ENCODE results near the gene LINS1.

Gene LINS1

DNA sequence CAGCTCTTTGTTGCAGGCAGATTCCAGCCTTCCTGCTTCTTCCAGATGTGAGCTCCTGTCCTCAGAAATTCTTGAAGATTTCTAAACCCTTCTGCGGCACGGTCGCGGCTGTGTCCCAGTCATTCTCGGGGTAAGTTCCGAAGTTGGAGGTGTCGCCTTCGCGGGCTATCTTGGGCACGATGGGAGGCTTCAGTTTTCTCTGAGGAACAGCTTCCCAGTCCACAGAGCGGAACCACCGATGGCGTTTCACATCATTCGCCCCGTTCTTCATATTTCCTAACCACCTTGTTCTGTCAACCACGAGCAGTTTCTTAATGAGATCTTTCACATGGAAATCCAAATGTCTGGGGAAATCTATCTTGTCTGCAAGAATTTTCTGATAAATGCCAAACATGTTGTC, 48.5 kb downstream of the LINS1 start:
- no peak for DNase-seq

DNA sequence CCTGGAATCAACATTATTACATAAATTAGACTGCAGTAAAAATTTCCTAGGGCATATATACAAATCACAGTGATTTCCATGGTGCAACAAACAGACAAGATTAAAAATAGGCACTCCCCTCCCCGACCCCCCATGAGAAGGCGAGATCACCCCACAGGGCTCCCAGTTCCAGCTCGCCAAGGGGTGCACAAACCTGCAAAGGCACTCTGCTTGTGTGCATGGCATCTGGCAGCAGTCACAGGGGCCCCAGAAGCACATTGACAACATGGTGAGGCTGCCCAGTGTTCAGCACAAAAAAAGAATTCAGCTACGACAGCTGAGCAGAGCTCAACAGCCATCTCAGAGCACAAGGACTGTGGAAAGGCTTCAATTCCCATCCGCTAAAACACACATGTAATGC, 54.0 kb downstream of the LINS1 start:
- DNase-seq: no peak

DNA sequence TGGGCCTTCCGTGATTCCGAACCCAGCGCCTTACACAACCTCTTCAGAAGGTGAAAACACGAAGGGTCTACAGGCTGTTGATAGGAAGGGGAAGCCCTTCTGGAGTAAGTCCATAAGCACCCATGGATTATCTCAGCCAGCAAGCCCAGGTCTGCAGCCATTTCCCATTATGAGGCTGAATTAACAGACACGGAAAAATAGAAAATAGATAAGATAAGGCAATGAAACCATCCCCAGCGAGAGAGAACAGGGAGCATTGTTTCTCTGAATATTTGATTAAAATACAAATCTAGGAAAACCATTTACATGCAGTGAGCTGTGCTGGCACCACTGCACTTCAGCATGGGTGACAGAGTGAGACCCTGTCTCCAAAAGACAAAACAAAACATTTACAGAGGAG, 57.0 kb downstream of the LINS1 start:
- DNase-seq: no peak

DNA sequence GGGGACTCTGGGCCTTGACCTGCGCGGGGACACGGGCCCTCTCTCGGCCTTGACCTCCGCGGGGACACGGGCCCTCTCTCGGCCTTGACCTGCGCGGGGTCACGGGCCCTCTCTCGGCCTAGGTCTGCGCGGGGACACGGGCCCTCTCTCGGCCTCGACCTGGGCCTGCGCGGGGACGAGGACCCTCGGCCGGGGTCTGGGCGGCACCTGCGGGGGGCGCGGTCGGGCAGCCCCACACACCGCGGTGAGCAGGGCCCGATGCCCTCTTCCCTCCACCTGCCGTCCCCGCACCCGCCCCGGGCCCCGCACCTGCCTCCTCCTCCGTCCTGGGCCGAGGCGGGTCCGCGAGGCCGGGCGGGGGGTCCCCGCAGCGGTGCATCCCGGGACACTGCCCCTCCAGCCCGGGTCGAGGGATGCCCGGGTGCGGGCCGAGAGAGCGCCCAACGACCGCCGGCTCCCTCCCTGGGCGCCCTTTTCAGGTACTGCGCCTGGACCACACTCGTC, 57.6 kb downstream of the LINS1 start:
- DNase-seq: no peak

DNA sequence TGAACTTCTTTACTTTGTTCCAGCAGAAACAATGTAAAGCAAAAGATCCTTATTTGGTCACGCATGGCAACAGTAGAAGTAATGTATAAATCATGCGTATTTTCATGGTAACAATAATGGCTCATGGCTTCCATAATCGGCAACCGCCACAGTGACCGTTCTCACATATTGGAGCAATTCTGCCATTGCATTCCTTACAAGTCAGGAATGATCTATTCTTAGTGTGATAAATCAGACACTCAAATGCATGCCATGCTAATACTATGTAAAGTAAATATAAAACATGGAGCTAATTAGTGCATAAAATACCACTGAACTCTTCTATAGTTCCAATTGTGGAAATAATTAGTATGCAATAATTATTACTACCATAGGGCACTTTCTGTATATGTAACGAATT, 59.7 kb downstream of the LINS1 start:
- no peak for DNase-seq

DNA sequence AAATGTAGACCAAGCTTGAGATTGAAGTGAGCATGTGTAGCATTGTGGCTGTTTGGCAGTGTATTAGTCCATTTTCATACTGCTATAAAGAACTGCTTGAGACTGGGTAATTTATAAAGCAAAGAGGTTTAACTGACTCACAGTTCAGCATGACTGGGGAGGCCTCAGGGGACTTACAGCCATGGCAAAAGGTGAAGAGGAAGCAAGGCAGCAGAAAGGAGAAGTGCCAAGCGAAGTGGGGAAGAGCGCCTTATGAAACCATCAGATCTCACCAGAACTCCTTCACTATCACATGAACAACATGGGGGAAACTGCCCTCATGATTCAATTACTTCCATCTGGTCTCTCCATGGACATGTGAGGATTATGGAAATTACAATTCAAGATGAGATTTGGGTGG, 64.7 kb downstream of the LINS1 start:
- no peak for DNase-seq

DNA sequence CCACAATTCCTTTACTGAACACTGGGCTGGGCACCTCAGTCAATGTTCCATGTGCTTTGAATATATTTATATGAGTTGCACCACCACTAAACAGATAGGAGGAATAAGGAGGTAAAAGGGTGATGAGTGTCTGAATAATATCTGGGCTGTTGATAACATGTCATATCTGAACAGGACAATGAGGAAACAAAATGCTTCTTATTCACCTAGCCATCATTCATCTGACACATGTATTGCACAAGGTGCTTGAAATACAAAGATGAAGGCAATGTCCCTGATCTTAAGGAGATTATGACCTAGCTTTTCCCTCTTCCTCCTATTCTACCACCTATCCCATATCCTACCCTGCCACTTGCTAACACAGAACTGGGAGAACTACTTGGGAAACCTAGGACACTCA, 65.3 kb downstream of the LINS1 start:
- no peak for DNase-seq

DNA sequence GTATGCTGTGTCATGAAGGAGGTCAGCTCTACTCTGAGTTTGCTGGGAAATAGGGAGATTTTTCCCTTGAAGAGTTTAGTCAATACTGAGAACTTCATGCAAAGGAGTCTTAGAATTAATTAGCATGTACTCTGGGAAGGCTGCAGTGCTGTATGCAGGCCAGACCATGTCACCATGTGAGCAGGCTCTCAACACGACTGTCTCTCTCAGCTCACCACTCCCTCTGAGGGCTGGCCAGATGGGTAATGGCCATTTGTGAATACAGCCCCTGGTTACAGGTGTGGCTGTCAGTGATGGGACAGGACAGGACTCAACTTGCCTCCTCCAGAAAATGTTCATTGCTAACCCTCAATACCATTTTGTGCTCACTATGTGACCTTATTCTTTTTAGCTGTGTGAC, 68.1 kb downstream of the LINS1 start:
- DNase-seq: no peak

DNA sequence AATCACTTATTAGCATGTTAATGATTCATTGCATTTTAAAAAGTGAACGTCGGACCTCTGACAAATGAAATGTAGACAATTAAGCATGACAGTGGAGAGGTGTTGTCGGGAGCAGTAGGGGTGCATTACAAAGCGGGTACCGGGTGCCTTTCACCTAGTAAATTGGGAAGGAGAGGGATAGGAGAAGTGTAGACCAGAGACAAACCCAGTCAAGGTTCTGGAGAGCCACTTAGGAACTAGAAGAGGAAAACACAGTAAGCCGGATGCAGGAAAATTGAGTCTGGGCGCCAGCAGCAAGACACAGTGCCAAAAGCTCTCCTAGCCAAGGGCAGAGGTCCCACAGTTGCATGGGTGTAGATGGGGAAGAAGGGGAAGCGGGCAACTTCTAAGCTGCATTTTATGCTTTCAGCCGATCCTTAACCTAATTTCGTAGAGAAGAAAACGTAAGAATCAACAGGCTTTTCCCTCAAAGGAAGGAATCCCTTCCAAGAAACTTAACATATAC, 70.1 kb downstream of the LINS1 start:
- DNase-seq: no peak

DNA sequence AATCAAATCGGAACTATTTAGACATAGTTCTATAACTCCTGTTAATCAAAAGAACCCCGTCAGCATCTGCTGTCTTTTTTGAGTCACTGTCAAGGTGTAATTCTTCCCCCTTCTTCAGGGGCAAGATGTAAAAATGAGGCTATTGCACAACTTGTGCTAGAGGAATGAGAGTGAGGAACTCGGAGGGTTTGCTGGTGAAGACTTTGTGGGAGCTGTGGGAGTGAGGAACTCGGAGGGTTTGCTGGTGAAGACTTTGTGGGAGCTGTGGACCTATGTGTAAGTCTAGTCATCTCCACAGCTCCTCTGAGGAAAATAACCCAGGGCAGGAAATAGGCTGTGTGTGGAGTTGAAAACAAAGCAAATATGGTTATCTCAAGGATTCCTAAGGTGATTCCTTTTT, 70.8 kb downstream of the LINS1 start:
- no peak for DNase-seq

DNA sequence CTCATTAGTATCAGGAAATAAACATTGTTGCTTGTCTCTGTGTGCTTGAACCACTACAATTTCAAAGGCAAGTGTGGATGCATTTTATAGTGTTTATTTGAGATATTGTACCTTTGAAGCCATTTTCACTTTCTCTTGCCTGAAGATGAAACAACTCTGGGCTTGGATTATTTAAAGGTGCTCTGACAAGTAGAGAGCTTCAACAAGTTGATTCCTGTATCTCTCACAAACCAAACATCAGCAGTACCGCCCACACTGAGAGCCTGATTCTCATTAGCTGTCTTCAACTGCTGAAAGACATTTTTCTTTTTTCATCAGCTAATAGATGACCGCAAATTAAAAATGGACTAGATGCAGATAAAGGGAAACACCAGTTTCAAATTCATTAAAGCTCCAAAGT, 72.4 kb downstream of the LINS1 start:
- peak; percentile 15 for DNase-seq

DNA sequence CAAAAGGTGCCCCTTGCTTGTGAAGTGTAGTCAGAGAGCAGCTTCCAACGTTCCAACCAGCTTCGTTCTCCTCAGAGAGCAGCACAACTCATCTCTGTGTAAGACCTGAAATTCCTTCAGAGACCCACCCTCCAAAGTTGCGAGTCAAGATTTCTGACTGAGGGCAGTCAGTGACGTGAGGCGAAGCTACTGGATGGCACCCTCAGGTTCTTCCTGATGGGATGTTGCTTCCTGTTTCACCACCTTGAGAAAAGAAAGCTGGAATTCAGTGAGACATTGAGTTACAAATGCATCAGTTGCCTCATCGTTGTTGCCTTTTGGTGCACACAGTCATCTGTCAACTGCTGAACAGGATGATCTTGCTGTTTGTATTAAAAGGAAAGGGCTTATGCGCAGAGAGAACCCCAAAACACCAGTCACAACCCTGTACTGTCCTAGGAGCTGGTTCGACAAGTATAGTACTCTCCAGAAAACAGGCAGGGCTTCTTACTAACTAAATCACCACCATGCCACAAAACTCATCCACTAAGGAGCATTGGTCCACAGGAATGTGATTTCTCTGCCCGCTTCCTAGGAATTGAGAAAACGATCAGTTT, 73.1 kb downstream of the LINS1 start, which contains the start of gene CERS3:
Gene CERS3 (minus strand): TSS at position 118 of the 596 bp plus-strand sequence. CDS start 27,101 bp downstream, outside the sequence.
- DNase-seq: no peak

DNA sequence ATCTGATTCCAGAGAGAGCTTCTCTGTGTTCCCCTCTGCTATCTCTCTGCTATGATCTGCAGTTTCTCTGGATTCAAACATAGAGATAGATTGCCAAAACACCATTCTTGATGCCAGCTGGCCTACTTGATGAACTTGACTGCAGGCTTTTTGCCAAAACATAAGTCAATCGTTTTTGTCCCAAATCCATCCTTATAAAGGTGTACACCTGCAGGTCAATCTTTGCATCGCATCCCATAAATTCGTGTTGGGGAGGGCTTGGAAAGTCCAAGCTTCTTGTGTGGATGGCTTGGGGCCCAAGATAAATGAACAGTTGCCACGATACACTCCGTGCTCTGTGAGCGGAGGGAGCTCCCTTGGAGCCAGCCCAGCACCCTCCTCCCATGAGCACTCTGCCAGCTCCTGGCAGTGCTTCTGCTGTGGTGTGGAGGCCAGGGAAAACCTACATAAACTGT, 75.9 kb downstream of the LINS1 start:
- no peak for DNase-seq

DNA sequence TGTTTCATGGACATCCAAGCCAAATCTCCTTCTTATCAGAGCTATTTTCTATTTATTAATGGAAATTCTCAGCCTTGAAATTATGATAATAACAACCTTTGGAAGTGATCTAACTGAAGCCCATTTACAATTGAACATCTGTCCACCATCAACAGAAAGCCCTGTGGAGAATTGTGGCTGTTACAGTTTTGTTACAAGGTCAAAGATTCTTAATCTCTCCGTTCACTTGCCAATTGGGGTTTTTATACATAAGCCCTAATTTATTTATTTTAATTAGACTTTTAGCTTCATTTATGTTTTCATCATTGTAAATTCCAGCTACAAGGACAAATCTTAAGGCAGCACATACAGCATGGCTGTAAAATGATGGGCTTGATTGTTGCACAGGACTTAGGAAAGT, 76.5 kb downstream of the LINS1 start:
- DNase-seq: no peak

DNA sequence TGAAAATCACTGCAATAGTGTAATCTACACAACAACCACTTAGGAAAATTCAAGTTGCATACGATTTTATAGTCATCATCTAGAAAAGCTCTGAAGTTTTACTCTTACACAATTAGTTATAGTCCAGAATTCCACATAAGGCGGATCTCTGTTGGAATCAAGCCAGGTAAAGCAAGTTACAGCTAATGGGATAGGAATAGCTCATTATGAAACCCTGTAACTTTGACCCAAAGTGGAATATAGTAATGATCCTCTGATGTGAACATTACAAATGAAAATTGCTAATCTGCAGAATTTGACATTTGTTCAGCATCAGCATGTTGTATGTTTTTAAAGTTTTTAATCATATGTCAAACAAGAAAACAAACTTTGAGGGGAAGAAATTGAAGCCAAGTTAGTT, 77.7 kb downstream of the LINS1 start:
- DNase-seq: no peak

DNA sequence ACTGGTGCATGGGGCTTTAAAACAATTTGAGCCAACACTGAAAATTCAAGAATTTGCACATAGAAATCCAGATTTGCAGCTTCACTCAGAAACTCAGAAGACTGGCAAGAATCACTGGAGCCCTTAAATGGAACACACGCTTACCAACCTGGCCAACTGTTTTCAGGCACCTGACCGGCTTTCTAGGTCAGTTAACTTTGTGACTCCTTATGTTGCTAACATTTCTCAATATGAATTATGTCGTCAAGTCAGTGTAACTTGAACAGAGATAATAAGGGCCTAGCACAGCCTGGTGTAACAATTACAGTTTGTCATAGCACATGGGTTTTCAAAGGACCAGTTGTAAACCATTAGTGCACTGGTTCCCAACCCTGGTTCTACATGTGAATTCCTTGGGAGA, 80.1 kb downstream of the LINS1 start:
- no peak for DNase-seq

DNA sequence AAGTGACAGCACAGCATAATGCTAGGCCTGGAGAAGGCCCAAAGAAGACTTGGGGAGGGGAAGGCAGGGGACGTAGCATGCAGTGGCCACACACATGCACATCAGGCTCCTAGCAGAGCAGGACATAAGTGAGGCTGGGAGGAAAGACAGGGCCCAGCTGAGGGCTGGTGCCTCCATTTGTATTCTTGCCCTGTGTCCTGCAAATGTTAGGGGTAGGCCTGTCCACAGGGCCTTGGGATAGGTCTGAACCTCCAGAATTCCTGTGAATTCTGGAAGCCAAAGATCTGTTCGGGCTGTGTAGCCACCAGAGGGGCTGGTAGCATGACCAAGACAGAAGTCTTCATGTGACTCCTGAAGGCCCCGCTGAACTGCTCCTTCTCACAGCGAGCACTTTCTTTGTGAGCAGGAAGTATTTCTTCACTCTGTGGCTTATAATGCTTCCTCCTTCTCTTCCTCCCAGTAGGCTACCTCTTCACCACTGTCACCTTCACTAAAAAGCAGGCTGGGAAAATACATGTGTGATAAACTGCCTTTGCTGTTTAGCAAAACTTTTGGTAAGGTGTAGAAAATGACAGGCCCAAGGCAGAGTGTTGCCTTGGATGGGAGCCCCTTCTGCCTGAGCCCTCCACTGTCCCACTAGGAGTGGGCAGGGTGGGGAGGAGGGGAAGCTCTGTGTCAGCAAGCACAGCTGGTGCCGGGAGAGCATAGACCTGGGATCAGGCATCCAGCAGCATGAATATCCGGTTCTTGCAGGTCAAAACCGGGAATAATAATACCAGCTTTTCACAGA, 81.7 kb downstream of the LINS1 start:
- peak; percentile 4 for DNase-seq

DNA sequence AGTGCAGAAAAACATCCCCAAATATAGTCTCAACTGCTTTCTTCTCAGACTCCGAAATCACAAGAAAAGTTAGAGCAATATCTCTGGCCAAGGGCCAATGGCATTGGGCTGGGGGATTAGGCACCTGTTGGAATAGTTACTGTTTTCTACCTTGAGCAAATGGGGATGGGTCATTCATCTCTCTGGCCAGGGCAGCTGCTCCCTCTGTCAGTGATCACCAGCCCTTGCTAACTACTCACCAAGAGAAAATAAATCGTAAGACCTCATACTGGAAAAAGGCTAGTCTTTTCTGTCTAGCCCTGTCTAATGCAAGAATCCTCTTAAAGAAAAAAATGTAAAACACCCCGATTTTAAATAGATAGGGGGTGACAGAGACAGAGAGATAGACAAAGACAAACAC, 84.1 kb downstream of the LINS1 start:
- no peak for DNase-seq

Measured in CD4-positive, alpha-beta T cell treated with Interleukin-10 for 1 hour (primary cell).